HepG2 (cell line): Measurements from ENCODE around the gene C2orf78. TPM values are rescaled to one million over a fixed set of nuclear protein-coding genes. Genes with fewer than 3 reads are reported as not detected.
"Not testable (repeated sequence)": the region's sequence is repeated elsewhere in the genome, so short reads cannot be mapped to it uniquely, and the experiment has no call there.

Source experiments
- ATAC-seq: fragments of 200-7000 bp; cut with Tn5 transposase; 3 replicates; pipeline ENCODE4 v1.9.1; 2020; ENCODE audit warnings: mild to moderate bottlenecking, moderate library complexity
- BruUV-seq: library from RNA; stranded (reverse); fragments of 400-500 nt; replicated peaks from 2 replicates; lab custom pipeline; 2021; lab: Mats Ljungman, UMichigan
- CTCF ChIA-PET: fragments of 300-600 bp; formaldehyde crosslinking; extraction: SDS; loops from one replicate; lab custom pipeline; 2021; ENCODE audit warnings: low total read pairs, inconsistent platforms, low intra/inter-chr PET ratio; lab: Yijun Ruan, JAX
- POLR2A ChIA-PET: fragments of 350-600 bp; sonication (Branson Sonifier 250); formaldehyde crosslinking; loops from one replicate; lab custom pipeline; 2020; ENCODE audit warnings: antibody characterized with exemption, inconsistent platforms; lab: Yijun Ruan, JAX
- DNase-seq: peaks from one replicate; pipeline ENCODE4 v3.0.0-alpha.2; 2015; ENCODE audit warnings: low spot score
- FAIRE-seq: peaks from 3 replicates; lab custom pipeline; 2011; peaks lifted over from hg19 to GRCh38; lab: Jason Lieb, UNC
- H2AFZ ChIP-seq: one replicate; pipeline ENCODE4 v1.6.1; 2011; ENCODE audit warnings: low read length, inconsistent platforms
- H3K27ac ChIP-seq: fragments of 300-600 bp; 3 replicates; pipeline ENCODE4 v1.8.0; 2011; ENCODE audit warnings: mixed run types, mild to moderate bottlenecking, mixed read lengths, low read length, inconsistent platforms; ENCODE audit not compliant: insufficient read depth; ENCODE audit errors: extremely low read length
- H3K27me3 ChIP-seq, 2 experiments: fragments of 200-600 bp in 1 of 2; 2 replicates in 1 of 2; 3 replicates in 1 of 2; pipeline versions ENCODE4 v1.6.0 to v1.8.0; 2011; ENCODE audit warnings: low read length in 2 of 2, mild to moderate bottlenecking in 2 of 2, moderate library complexity in 2 of 2, inconsistent platforms in 1 of 2; ENCODE audit not compliant: insufficient read depth in 2 of 2, control insufficient read depth in 1 of 2
- H3K36me3 ChIP-seq, 2 experiments: fragments of 200-600 bp in 1 of 2; replicated peaks in 1 of 2; 2 replicates in 1 of 2; 3 replicates in 1 of 2; pipeline versions ENCODE4 v1.5.1 to v1.8.0; 2011; ENCODE audit warnings: low read length in 2 of 2, inconsistent platforms in 1 of 2; ENCODE audit not compliant: insufficient read depth in 2 of 2, control insufficient read depth in 1 of 2
- H3K4me1 ChIP-seq: 2 replicates; pipeline ENCODE4 v1.5.1; 2012; ENCODE audit warnings: low read length, inconsistent platforms; ENCODE audit not compliant: insufficient read depth
- H3K4me2 ChIP-seq: 2 replicates; pipeline ENCODE4 v1.6.0; 2011; ENCODE audit warnings: low read depth, low read length, inconsistent platforms
- H3K4me3 ChIP-seq, 3 experiments: fragments of 200-600 bp in 1 of 3; sonication (generic), shearing (Covaris generic) in 1 of 3; replicated peaks in 1 of 3; 2 replicates each; pipeline ENCODE4 v1.5.1; 2011 to 2016; ENCODE audit warnings: low read length in 3 of 3, inconsistent platforms in 2 of 3, low read depth in 2 of 3, mild to moderate bottlenecking in 2 of 3, control low read depth in 1 of 3, mixed read lengths in 1 of 3; ENCODE audit not compliant: insufficient read depth in 1 of 3
- H3K79me2 ChIP-seq: one replicate; pipeline ENCODE4 v1.6.1; 2011; ENCODE audit warnings: low read length, inconsistent platforms; ENCODE audit not compliant: insufficient read depth
- H3K9ac ChIP-seq: 2 replicates; pipeline ENCODE4 v1.6.0; 2011; ENCODE audit warnings: mild to moderate bottlenecking, low read depth, low read length, inconsistent platforms; ENCODE audit not compliant: insufficient read depth
- H3K9me3 ChIP-seq: 2 replicates; pipeline ENCODE4 v1.5.1; 2012; ENCODE audit warnings: mild to moderate bottlenecking, low read length
- H4K20me1 ChIP-seq: 2 replicates; pipeline ENCODE4 v1.6.0; 2011; ENCODE audit warnings: inconsistent platforms, mild to moderate bottlenecking, low read length, moderate library complexity; ENCODE audit not compliant: insufficient read depth
- MAZ ChIP-seq, 2 experiments: sonication (generic) in 1 of 2; formaldehyde crosslinking in 1 of 2; IDR thresholded peaks; 2 replicates each; pipeline versions ENCODE4 v1.5.0 to v1.6.1; 2012 to 2020; ENCODE audit warnings: low read depth in 2 of 2, mild to moderate bottlenecking in 2 of 2, borderline replicate concordance in 1 of 2, improper control_type of control experiment in 1 of 2, low read length in 1 of 2, missing genetic modification reagents in 1 of 2, moderate library complexity in 1 of 2
- ZBTB33 ChIP-seq: sonication (generic); formaldehyde crosslinking; IDR thresholded peaks from 2 replicates; pipeline ENCODE4 v1.4.0; 2020; ENCODE audit warnings: missing genetic modification reagents
- ZBTB38 ChIP-seq: sonication (generic); formaldehyde crosslinking; IDR thresholded peaks from 2 replicates; pipeline ENCODE4 v1.5.1; 2020; ENCODE audit warnings: mild to moderate bottlenecking, missing genetic modification reagents
- ZBTB4 ChIP-seq: sonication (generic); formaldehyde crosslinking; IDR thresholded peaks from 2 replicates; pipeline ENCODE4 v1.4.0; 2020; ENCODE audit warnings: missing genetic modification reagents, mild to moderate bottlenecking, borderline replicate concordance
- ZMYM3 ChIP-seq: sonication (generic); formaldehyde crosslinking; IDR thresholded peaks from 2 replicates; pipeline ENCODE4 v1.5.1; 2020; ENCODE audit warnings: mild to moderate bottlenecking, missing genetic modification reagents
- ZNF441 ChIP-seq: sonication (generic); formaldehyde crosslinking; IDR thresholded peaks from 2 replicates; pipeline ENCODE4 v1.7.0; 2021; ENCODE audit warnings: missing genetic modification reagents, borderline replicate concordance
- ZNF460 ChIP-seq: sonication (generic); formaldehyde crosslinking; IDR thresholded peaks from 2 replicates; pipeline ENCODE4 v1.5.1; 2020; ENCODE audit warnings: missing genetic modification reagents, mild to moderate bottlenecking, borderline replicate concordance
- ZNF704 ChIP-seq: sonication (generic); formaldehyde crosslinking; IDR thresholded peaks from 2 replicates; pipeline ENCODE4 v1.8.1; 2023; ENCODE audit warnings: mild to moderate bottlenecking, inconsistent platforms, moderate library complexity, missing genetic modification reagents, borderline replicate concordance
- ZNF772 ChIP-seq: sonication (generic); formaldehyde crosslinking; IDR thresholded peaks from 2 replicates; pipeline ENCODE4 v1.5.0; 2020; ENCODE audit warnings: mild to moderate bottlenecking, missing genetic modification reagents
- ZNF781 ChIP-seq: sonication (generic); formaldehyde crosslinking; IDR thresholded peaks from 2 replicates; pipeline ENCODE4 v1.5.1; 2020; ENCODE audit warnings: borderline replicate concordance, mild to moderate bottlenecking, missing genetic modification reagents; ENCODE audit errors: not compliant biosample characterization
- WGBS: methylation state at CpG from one replicate; pipeline ENCODE4 v1.1.6; 2017; ENCODE audit warnings: low lambda C conversion rate; 5-methylcytosine and 5-hydroxymethylcytosine counted together
- in situ Hi-C: cut with HindIII; loops from 2 replicates; pipeline ENCODE4 v1.10.0; 2017; ENCODE audit warnings: low pct_unique_long_range_greater_than_20kb; ENCODE audit not compliant: extremely low pct_ligation_motif_present
- intact Hi-C: fragments of 100-400 bp; cut with micrococcal nuclease; formaldehyde crosslinking; loops from one replicate; pipeline ENCODE4 v1.10.0; 2022; ENCODE audit not compliant: unreplicated experiment
- polyA plus RNA-seq, 8 experiments: library from polyadenylated mRNA; depleted of rRNA in 3 of 8; stranded (reverse) in 7 of 8; unstranded in 1 of 8; fragments of >200 nt; fragmentation: Illumina TruSeq in 4 of 8; extraction: Trizol in 4 of 8; gene quantifications; 2 replicates each; pipeline versions ENCODE4 v1.2.1 to v1.2.3, GENCODE V29; 2011 to 2016; ENCODE audit warnings: low read depth in 4 of 8, missing spikeins in 1 of 8, mixed read lengths in 1 of 8; ENCODE audit not compliant: insufficient read depth in 1 of 8
- total RNA-seq, 5 experiments: library from RNA; depleted of rRNA; stranded (reverse); fragments of >200 nt; fragmentation: Illumina TruSeq; extraction: Trizol; gene quantifications; 2 replicates each; pipeline ENCODE4 v1.2.3, GENCODE V29; 2016; ENCODE audit warnings: low read depth in 1 of 5

C2orf78 gene
- total and polyA plus RNA-seq, 2 of the 13 experiments (the other 11 are each of a cell fraction or from before 2014, with no cell fraction given): not detected

- intact Hi-C loops; H3K27me3 ChIP-seq; FAIRE-seq; H3K9me3 ChIP-seq; DNase-seq; H4K20me1 ChIP-seq; BruUV-seq; CTCF ChIA-PET; in situ Hi-C loops; TF ChIP-seq MAZ (IDR thresholded peaks at IDR 0.05; ENCODE audit: borderline replicate concordance, low read depth, low read length): not testable (repeated sequence)
- Histone ChIP-seq H3K27ac (peak overlapping the region; percentile 73), H3K36me3 (peaks cover 7 to 27% of the 10 kb centered on the region in 2 experiments), H3K4me1 (peaks cover 30% of the 10 kb centered on the region), H3K4me2 (peak overlapping the region; percentile 69), H3K79me2 (peaks cover 26% of the 10 kb centered on the region), H2AFZ (peak overlapping the region; percentile 57), H3K4me3 (peak overlapping the region; percentile 91 to 99 (median 92)), H3K9ac (peak overlapping the region; percentile 95)
- TF ChIP-seq ZNF772 (0 out of 2 replicates have a peak, but pooled peaks have one; percentile 25), ZBTB33 (0 out of 2 replicates have a peak, but pooled peaks have one; percentile 9), ZNF704 (0 out of 2 replicates have a peak, but pooled peaks have one; percentile 0), ZNF441 (CRISPR knock-in tag) (peak; percentile 53; the same call in 1 of the 2 replicates), ZNF460 (CRISPR knock-in tag) (peak; percentile 87), ZBTB38 (CRISPR knock-in tag) (peak; percentile 54; the same call in 1 of the 2 replicates), ZMYM3 (peak; percentile 10; the same call in 1 of the 2 replicates), ZNF781 (CRISPR knock-in tag) (peak; percentile 41), ZBTB4 (CRISPR knock-in tag) (0 out of 2 replicates have a peak, but pooled peaks have one; percentile 21), MAZ (CRISPR knock-in tag; IDR thresholded peaks at IDR 0.05; ENCODE audit: low read depth) (0 out of 2 replicates have a peak, but pooled peaks have one; percentile 38)
- 43% methylated on average over 18 of the region's 18 CpGs for WGBS
- POLR2A ChIA-PET: interaction anchor here (0.8 to 0.9 kb wide), 3 partner anchors 41 to 50 kb away, joined by 3 to 5 read pairs (median 3); partner anchors contain the start of genes STAMBP and TPRKB
- ATAC-seq: peak; percentile 4
These were observed 5.0 kb upstream of the C2orf78 start for GRCh38 chr2:73778867-73779466.
